ENCODE data around the gene CTNNA3. TPM values are rescaled to one million over a fixed set of nuclear protein-coding genes. Genes with fewer than 3 reads are reported as not detected.

CTNNA3 gene
- total RNA-seq, 2 donors from 2014 or later, result not detected

GRCh38 chr10:66772548-66773471 is 923.2 kb downstream of the CTNNA3 start:
- ATAC-seq (no peak), DNase-seq (ENCODE audit: low spot score) (no peak)
- Mint-ChIP-seq H3K9me3 (peaks cover 18% of the 10 kb centered on the region), H3K27me3 (no peaks in the 10 kb centered on the region), H3K4me1 (ENCODE audit: low read depth in 2 of 2) (no peaks in the 10 kb centered on the region), H3K27ac (no peak overlapping the region), H3K4me3 (no peak overlapping the region), H3K36me3 (peaks cover 6% of the 10 kb centered on the region)

GRCh38 chr10:66767707-66768106 is 928.3 kb downstream of the CTNNA3 start:
- Mint-ChIP-seq H3K27me3 (no peaks in the 10 kb centered on the region), H3K27ac (no peak overlapping the region)
- no peak for ATAC-seq

GRCh38 chr10:66762218-66762729 is 933.7 kb downstream of the CTNNA3 start:
- no peak overlapping the region for H3K4me3 Mint-ChIP-seq
- H3K4me1 Mint-ChIP-seq (ENCODE audit: low read depth in 2 of 2), result no peaks in the 10 kb centered on the region
- H3K27ac Mint-ChIP-seq, result no peak overlapping the region
- H3K36me3 Mint-ChIP-seq, result no peaks in the 10 kb centered on the region
- peaks cover 8% of the 10 kb centered on the region for H3K9me3 Mint-ChIP-seq
- no peaks in the 10 kb centered on the region for H3K27me3 Mint-ChIP-seq
- DNase-seq (ENCODE audit: low spot score) (no peak), ATAC-seq (no peak)

More at GRCh38 chr10:66767707-66768106, 928.3 kb downstream of the CTNNA3 start:
- H3K9me3 Mint-ChIP-seq, result peaks cover 19% of the 10 kb centered on the region
- H3K4me1 Mint-ChIP-seq (ENCODE audit: low read depth in 2 of 2), result no peaks in the 10 kb centered on the region
- H3K36me3 Mint-ChIP-seq, result no peaks in the 10 kb centered on the region
- no peak for DNase-seq (ENCODE audit: low spot score)
- H3K4me3 Mint-ChIP-seq, result no peak overlapping the region

- Mint-ChIP-seq H3K9me3 (peaks cover 10% of the 10 kb centered on the region), H3K36me3 (no peaks in the 10 kb centered on the region), H3K4me3 (no peak overlapping the region), H3K27me3 (no peaks in the 10 kb centered on the region), H3K4me1 (ENCODE audit: low read depth in 2 of 2) (no peaks in the 10 kb centered on the region), H3K27ac (no peak overlapping the region)
- ATAC-seq (no peak), DNase-seq (ENCODE audit: low spot score) (no peak)
Measured at GRCh38 chr10:66760941-66761340, 935.1 kb downstream of the CTNNA3 start.

- DNase-seq (ENCODE audit: low spot score) (no peak), ATAC-seq (no peak)
- Mint-ChIP-seq H3K4me3 (no peak overlapping the region), H3K9me3 (peaks cover 3% of the 10 kb centered on the region), H3K27me3 (no peaks in the 10 kb centered on the region), H3K4me1 (ENCODE audit: low read depth in 2 of 2) (no peaks in the 10 kb centered on the region), H3K36me3 (no peaks in the 10 kb centered on the region), H3K27ac (no peak overlapping the region)
Measured at GRCh38 chr10:66755474-66755873, 940.5 kb downstream of the CTNNA3 start.

- H3K4me3 Mint-ChIP-seq, result no peak overlapping the region
- ATAC-seq (no peak), DNase-seq (ENCODE audit: low spot score) (no peak)
- no peaks in the 10 kb centered on the region for H3K4me1 Mint-ChIP-seq (ENCODE audit: low read depth in 2 of 2)
- no peak overlapping the region for H3K27ac Mint-ChIP-seq
- H3K27me3 Mint-ChIP-seq, result no peaks in the 10 kb centered on the region
- H3K36me3 Mint-ChIP-seq, result no peaks in the 10 kb centered on the region
- H3K9me3 Mint-ChIP-seq, result peaks cover 11% of the 10 kb centered on the region
Measured at GRCh38 chr10:66752714-66753113, 943.3 kb downstream of the CTNNA3 start.

- Mint-ChIP-seq H3K27ac (no peak overlapping the region), H3K27me3 (no peaks in the 10 kb centered on the region), H3K36me3 (peaks cover under 1% of the 10 kb centered on the region), H3K4me1 (ENCODE audit: low read depth in 2 of 2) (no peaks in the 10 kb centered on the region), H3K9me3 (peaks cover 11% of the 10 kb centered on the region), H3K4me3 (no peak overlapping the region)
- ATAC-seq (no peak), DNase-seq (ENCODE audit: low spot score) (no peak)
Measured at GRCh38 chr10:66748217-66748616, 947.8 kb downstream of the CTNNA3 start.

GRCh38 chr10:66747451-66747850 is 948.5 kb downstream of the CTNNA3 start:
- Mint-ChIP-seq H3K27me3 (no peaks in the 10 kb centered on the region), H3K9me3 (peaks cover 16% of the 10 kb centered on the region), H3K4me3 (no peak overlapping the region), H3K4me1 (ENCODE audit: low read depth in 2 of 2) (no peaks in the 10 kb centered on the region), H3K36me3 (peaks cover 9% of the 10 kb centered on the region), H3K27ac (no peak overlapping the region)
- DNase-seq (ENCODE audit: low spot score), result no peak
- ATAC-seq, result no peak

GRCh38 chr10:66746711-66747110 is 949.3 kb downstream of the CTNNA3 start:
- Mint-ChIP-seq H3K27me3 (no peaks in the 10 kb centered on the region), H3K4me3 (no peak overlapping the region), H3K27ac (no peak overlapping the region), H3K36me3 (peaks cover 10% of the 10 kb centered on the region), H3K4me1 (ENCODE audit: low read depth in 2 of 2) (no peaks in the 10 kb centered on the region), H3K9me3 (peaks cover 18% of the 10 kb centered on the region)
- ATAC-seq (no peak), DNase-seq (ENCODE audit: low spot score) (no peak)

GRCh38 chr10:66746246-66746645 is 949.7 kb downstream of the CTNNA3 start:
- Mint-ChIP-seq H3K27ac (no peak overlapping the region), H3K36me3 (peaks cover 10% of the 10 kb centered on the region), H3K9me3 (peaks cover 18% of the 10 kb centered on the region), H3K27me3 (no peaks in the 10 kb centered on the region), H3K4me1 (ENCODE audit: low read depth in 2 of 2) (no peaks in the 10 kb centered on the region), H3K4me3 (no peak overlapping the region)
- ATAC-seq (no peak), DNase-seq (ENCODE audit: low spot score) (no peak)

GRCh38 chr10:66744915-66745314 is 951.1 kb downstream of the CTNNA3 start:
- peaks cover 10% of the 10 kb centered on the region for H3K36me3 Mint-ChIP-seq
- peaks cover 16% of the 10 kb centered on the region for H3K9me3 Mint-ChIP-seq

GRCh38 chr10:66737241-66737640 is 958.8 kb downstream of the CTNNA3 start:
- Mint-ChIP-seq H3K4me1 (ENCODE audit: low read depth in 2 of 2) (no peaks in the 10 kb centered on the region), H3K27ac (no peak overlapping the region), H3K4me3 (no peak overlapping the region), H3K27me3 (no peaks in the 10 kb centered on the region), H3K9me3 (peaks cover 13% of the 10 kb centered on the region), H3K36me3 (peaks cover 1% of the 10 kb centered on the region)
- no peak for DNase-seq (ENCODE audit: low spot score)
- no peak for ATAC-seq

More at GRCh38 chr10:66744915-66745314, 951.1 kb downstream of the CTNNA3 start:
- H3K27me3 Mint-ChIP-seq, result no peaks in the 10 kb centered on the region
- DNase-seq (ENCODE audit: low spot score) (no peak), ATAC-seq (no peak)
- H3K4me3 Mint-ChIP-seq, result no peak overlapping the region
- H3K4me1 Mint-ChIP-seq (ENCODE audit: low read depth in 2 of 2), result no peaks in the 10 kb centered on the region
- no peak overlapping the region for H3K27ac Mint-ChIP-seq

- ATAC-seq, result no peak
- DNase-seq (ENCODE audit: low spot score), result no peak
- Mint-ChIP-seq H3K27me3 (no peaks in the 10 kb centered on the region), H3K4me1 (ENCODE audit: low read depth in 2 of 2) (no peaks in the 10 kb centered on the region), H3K4me3 (no peak overlapping the region), H3K27ac (no peak overlapping the region), H3K36me3 (peaks cover 4% of the 10 kb centered on the region), H3K9me3 (peaks cover 3% of the 10 kb centered on the region)
Measured at GRCh38 chr10:66723608-66724400, 972.2 kb downstream of the CTNNA3 start.

GRCh38 chr10:66719483-66719882 is 976.5 kb downstream of the CTNNA3 start:
- DNase-seq (ENCODE audit: low spot score), result no peak
- Mint-ChIP-seq H3K9me3 (peaks cover 8% of the 10 kb centered on the region), H3K4me1 (ENCODE audit: low read depth in 2 of 2) (no peaks in the 10 kb centered on the region), H3K27ac (no peak overlapping the region), H3K36me3 (peaks cover 5% of the 10 kb centered on the region), H3K4me3 (no peak overlapping the region), H3K27me3 (no peaks in the 10 kb centered on the region)
- ATAC-seq, result no peak

Measured in natural killer cell treated with Interleukin-12 subunit alpha and Interleukin-12 subunit beta and Interleukin-15 and Interleukin-18, amount 100 ng/mL, for 72 hours (primary cell).